A549 (cell line): ENCODE results near the gene AGTRAP. TPM values are rescaled to one million over a fixed set of nuclear protein-coding genes. Genes with fewer than 3 reads are reported as not detected.

Experiments
- ATAC-seq, 2 experiments: fragments of 200-7000 bp in 1 of 2; fragments of >200 bp in 1 of 2; cut with Nextera tagmentation in 1 of 2; cut with Tn5 transposase in 1 of 2; 3 replicates each; pipeline versions ENCODE4 v1.8.0 to v1.9.1; 2018 to 2020; ENCODE audit warnings: mild to moderate bottlenecking in 1 of 2, moderate library complexity in 1 of 2
- CTCF ChIA-PET: fragments of 300-600 bp; sonication (Branson Sonifier 250); formaldehyde crosslinking; extraction: SDS; loops from one replicate; lab custom pipeline; 2021; ENCODE audit warnings: antibody characterized with exemption, inconsistent platforms; lab: Yijun Ruan, JAX
- POLR2A ChIA-PET: fragments of 350-600 bp; formaldehyde crosslinking; extraction: SDS; loops from one replicate; lab custom pipeline; 2021; ENCODE audit warnings: antibody characterized with exemption, inconsistent platforms; lab: Yijun Ruan, JAX
- DNase-seq, 2 experiments: peaks; one replicate each; pipeline versions ENCODE4 v3.0.0 to v3.0.0-alpha.2; 2011 to 2016; ENCODE audit warnings: low read depth in 1 of 2, low spot score in 1 of 2
- FAIRE-seq: peaks from 2 replicates; lab custom pipeline; 2011; peaks lifted over from hg19 to GRCh38; lab: Jason Lieb, UNC
- H3K27ac ChIP-seq, 2 experiments: fragments of >200 bp; sonication (Bioruptor Twin); formaldehyde crosslinking; 3 replicates each; pipeline ENCODE4 v1.5.1; 2016 to 2017
- H3K4me1 ChIP-seq: fragments of >200 bp; sonication (Bioruptor Twin); formaldehyde crosslinking; 3 replicates; pipeline ENCODE4 v1.6.1; 2016
- H3K4me2 ChIP-seq: fragments of >200 bp; sonication (Bioruptor Twin); formaldehyde crosslinking; 3 replicates; pipeline ENCODE4 v1.6.1; 2016
- H3K4me3 ChIP-seq: fragments of >200 bp; sonication (Bioruptor Twin); formaldehyde crosslinking; 3 replicates; pipeline ENCODE4 v1.5.1; 2016
- H3K9me3 ChIP-seq: fragments of >200 bp; sonication (Bioruptor Twin); formaldehyde crosslinking; 3 replicates; pipeline ENCODE4 v1.6.1; 2016
- CBX2 ChIP-seq: fragments of 200-600 bp; sonication (generic); IDR thresholded peaks from 2 replicates; pipeline ENCODE4 v1.6.1; 2016; ENCODE audit warnings: low read depth, mild to moderate bottlenecking, borderline replicate concordance
- CBX8 ChIP-seq: fragments of 200-600 bp; sonication (generic); IDR thresholded peaks from 2 replicates; pipeline ENCODE4 v1.6.1; 2016
- CHD4 ChIP-seq: fragments of 200-600 bp; sonication (generic); IDR thresholded peaks from 2 replicates; pipeline ENCODE4 v1.6.1; 2016; ENCODE audit warnings: antibody characterized with exemption, mild to moderate bottlenecking, borderline replicate concordance
- EHF ChIP-seq: fragments of 250-450 bp; sonication (Bioruptor Pico); IDR thresholded peaks from 2 replicates; pipeline ENCODE4 v1.5.0; 2020; ENCODE audit warnings: mild to moderate bottlenecking
- EHMT2 ChIP-seq: fragments of 200-600 bp; sonication (generic); IDR thresholded peaks from 2 replicates; pipeline ENCODE4 v1.6.1; 2016; ENCODE audit warnings: antibody characterized with exemption, low read depth, mild to moderate bottlenecking, moderate library complexity
- HOXB13 ChIP-seq: fragments of 250-450 bp; sonication (Bioruptor Pico); IDR thresholded peaks from 2 replicates; pipeline ENCODE4 v1.5.0; 2020; ENCODE audit warnings: low read depth, mild to moderate bottlenecking, moderate library complexity
- JUN ChIP-seq, 2 experiments: fragments of >200 bp; sonication (Bioruptor Twin); formaldehyde crosslinking; IDR thresholded peaks; 2 replicates in 1 of 2; 3 replicates in 1 of 2; pipeline ENCODE4 v1.6.1; 2016 to 2017
- JUNB ChIP-seq: fragments of >200 bp; sonication (Bioruptor Twin); formaldehyde crosslinking; IDR thresholded peaks from 2 replicates; pipeline ENCODE4 v1.6.1; 2016
- MAFK ChIP-seq: fragments of 450-650 bp; IDR thresholded peaks from 2 replicates; pipeline ENCODE4 v1.6.1; 2014; ENCODE audit not compliant: partially characterized antibody
- MYC ChIP-seq: IDR thresholded peaks from 2 replicates; pipeline ENCODE4 v1.6.1; 2012; ENCODE audit warnings: mild to moderate bottlenecking, inconsistent platforms, low read length, improper control_type of control experiment, borderline replicate concordance
- RAD21 ChIP-seq, 2 experiments: fragments of >200 bp in 1 of 2; sonication (Bioruptor Twin) in 1 of 2; formaldehyde crosslinking in 1 of 2; IDR thresholded peaks in 1 of 2; conservative IDR thresholded peaks in 1 of 2; 2 replicates in 1 of 2; 3 replicates in 1 of 2; pipeline ENCODE4 v1.6.1; 2012 to 2018; ENCODE audit warnings: inconsistent platforms in 1 of 2
- RARB ChIP-seq: fragments of 250-450 bp; sonication (Bioruptor Pico); IDR thresholded peaks from 2 replicates; pipeline ENCODE4 v1.8.0; 2021; ENCODE audit warnings: mild to moderate bottlenecking, moderate library complexity
- RCOR1 ChIP-seq: fragments of 150-350 bp; IDR thresholded peaks from 2 replicates; pipeline ENCODE4 v1.6.1; 2014; ENCODE audit warnings: antibody characterized with exemption, low read length, low read depth
- RFX5 ChIP-seq: fragments of 450-650 bp; IDR thresholded peaks from 2 replicates; pipeline ENCODE4 v1.7.1; 2014; ENCODE audit warnings: antibody characterized with exemption, mild to moderate bottlenecking, moderate library complexity
- SMC3 ChIP-seq: fragments of >200 bp; sonication (Bioruptor Twin); formaldehyde crosslinking; IDR thresholded peaks from 3 replicates; pipeline ENCODE4 v1.6.1; 2018; ENCODE audit warnings: inconsistent platforms
- SREBF2 ChIP-seq: fragments of 450-650 bp; IDR thresholded peaks from 2 replicates; pipeline ENCODE4 v1.6.1; 2014; ENCODE audit warnings: mild to moderate bottlenecking, moderate library complexity
- TP53 ChIP-seq: fragments of 250-450 bp; sonication (Bioruptor Pico); IDR thresholded peaks from 2 replicates; pipeline ENCODE4 v1.5.0; 2021; ENCODE audit warnings: mild to moderate bottlenecking, moderate library complexity
- WGBS: methylation state at CpG from one replicate; pipeline ENCODE4 v1.1.6; 2017; ENCODE audit errors: missing lambda C conversion rate; 5-methylcytosine and 5-hydroxymethylcytosine counted together
- polyA plus RNA-seq, 4 experiments: library from polyadenylated mRNA; depleted of rRNA in 3 of 4; stranded (reverse); fragments of >200 nt; fragmentation: RNase III in 1 of 4; extraction: RNeasy Plus Mini Kit Qiagen cat#74134 plus additional on column Dnase treatment in 1 of 4; gene quantifications; 2 replicates in 3 of 4; 3 replicates in 1 of 4; pipeline ENCODE4 v1.2.3, GENCODE V29; 2011 to 2017
- TF ChIP-seq, protein P1 (sequence below): fragments of >200 bp; sonication (Bioruptor Twin); formaldehyde crosslinking; IDR thresholded peaks from 3 replicates; pipeline ENCODE4 v1.5.1; 2016
- TF ChIP-seq, protein P2 (sequence below): fragments of 250-450 bp; sonication (Bioruptor Pico); IDR thresholded peaks from 2 replicates; pipeline ENCODE4 v1.5.0; 2021; ENCODE audit warnings: mild to moderate bottlenecking, moderate library complexity, borderline replicate concordance

Gene AGTRAP
- polyA plus RNA-seq, 2 of the 4 experiments (the other 2 are of a cell fraction), result 26.9 to 57.5 TPM

DNA sequence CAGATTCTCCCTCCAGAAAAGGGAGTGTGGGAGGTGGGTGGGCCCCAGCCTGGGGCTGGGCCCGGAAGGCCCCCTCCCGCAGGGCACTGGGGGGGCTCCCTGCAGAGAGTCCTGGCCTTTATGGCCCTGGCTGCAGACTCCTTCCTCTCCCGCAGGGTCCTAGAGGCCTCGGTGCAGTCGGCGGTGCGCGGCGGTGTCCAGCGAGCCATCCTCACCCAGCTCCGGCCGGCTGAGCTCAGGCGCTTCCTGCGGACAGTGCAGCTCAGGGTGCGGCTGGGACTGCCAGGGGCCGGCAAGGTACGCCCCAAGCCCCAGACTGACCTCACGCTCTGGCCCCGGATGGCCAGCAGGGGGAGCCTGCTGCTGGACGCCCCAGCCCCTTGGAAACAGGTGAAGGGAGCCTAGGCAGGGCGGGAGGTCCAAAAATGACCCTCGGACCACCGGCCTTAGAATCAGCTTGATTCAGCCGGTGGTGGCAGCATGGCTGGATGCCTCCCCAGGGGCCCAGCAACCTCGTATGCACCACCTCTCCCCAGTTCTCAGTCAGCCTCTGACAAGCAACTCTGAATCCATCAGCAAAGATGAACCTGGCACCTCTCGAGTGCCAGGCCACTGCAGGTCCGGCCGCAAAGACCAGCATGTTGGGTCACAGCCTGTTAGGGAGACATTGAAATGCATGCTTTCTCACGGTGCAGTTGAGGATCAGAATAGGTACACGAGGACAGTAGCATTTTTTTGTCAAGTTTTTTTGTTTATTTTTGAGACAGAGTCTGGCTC is 49.2 kb downstream of the AGTRAP start:
- Histone ChIP-seq H3K4me2 (peak overlapping the region; percentile 70), H3K27ac (peak overlapping the region; percentile 38 to 77; a peak in 4 of 6 replicates), H3K4me1 (peaks cover 10% of the 10 kb centered on the region), H3K9me3 (no peaks in the 10 kb centered on the region), H3K4me3 (peak overlapping the region; percentile 19; the same call in 1 of the 3 replicates)
- ATAC-seq (peak; percentile 74 to 93), FAIRE-seq (no peak), DNase-seq (peak; percentile 63 to 71)
- CTCF ChIA-PET, result interaction anchor here (0.6 to 4.7 kb wide), 12 partner anchors 10 to 85 kb away, joined by 3 to 26 read pairs (median 5); partner anchors contain the start of gene C1orf167
- POLR2A ChIA-PET, result no interaction called here
- WGBS, result 38% methylated on average over 6 of the region's 30 CpGs
- TF ChIP-seq SMC3 (peak; percentile 48; the same call in 2 of the 3 replicates), RAD21 (conservative IDR thresholded peaks at IDR 0.05 in 1 of 2, IDR thresholded peaks at IDR 0.05 in 1 of 2) (peak in 1 of 2 experiments; percentile 31; a peak in 3 of 5 replicates), JUNB (no peak), MYC (no peak)
- TF ChIP-seq, protein P1, sequence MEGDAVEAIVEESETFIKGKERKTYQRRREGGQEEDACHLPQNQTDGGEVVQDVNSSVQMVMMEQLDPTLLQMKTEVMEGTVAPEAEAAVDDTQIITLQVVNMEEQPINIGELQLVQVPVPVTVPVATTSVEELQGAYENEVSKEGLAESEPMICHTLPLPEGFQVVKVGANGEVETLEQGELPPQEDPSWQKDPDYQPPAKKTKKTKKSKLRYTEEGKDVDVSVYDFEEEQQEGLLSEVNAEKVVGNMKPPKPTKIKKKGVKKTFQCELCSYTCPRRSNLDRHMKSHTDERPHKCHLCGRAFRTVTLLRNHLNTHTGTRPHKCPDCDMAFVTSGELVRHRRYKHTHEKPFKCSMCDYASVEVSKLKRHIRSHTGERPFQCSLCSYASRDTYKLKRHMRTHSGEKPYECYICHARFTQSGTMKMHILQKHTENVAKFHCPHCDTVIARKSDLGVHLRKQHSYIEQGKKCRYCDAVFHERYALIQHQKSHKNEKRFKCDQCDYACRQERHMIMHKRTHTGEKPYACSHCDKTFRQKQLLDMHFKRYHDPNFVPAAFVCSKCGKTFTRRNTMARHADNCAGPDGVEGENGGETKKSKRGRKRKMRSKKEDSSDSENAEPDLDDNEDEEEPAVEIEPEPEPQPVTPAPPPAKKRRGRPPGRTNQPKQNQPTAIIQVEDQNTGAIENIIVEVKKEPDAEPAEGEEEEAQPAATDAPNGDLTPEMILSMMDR, result peak; percentile 66

DNA sequence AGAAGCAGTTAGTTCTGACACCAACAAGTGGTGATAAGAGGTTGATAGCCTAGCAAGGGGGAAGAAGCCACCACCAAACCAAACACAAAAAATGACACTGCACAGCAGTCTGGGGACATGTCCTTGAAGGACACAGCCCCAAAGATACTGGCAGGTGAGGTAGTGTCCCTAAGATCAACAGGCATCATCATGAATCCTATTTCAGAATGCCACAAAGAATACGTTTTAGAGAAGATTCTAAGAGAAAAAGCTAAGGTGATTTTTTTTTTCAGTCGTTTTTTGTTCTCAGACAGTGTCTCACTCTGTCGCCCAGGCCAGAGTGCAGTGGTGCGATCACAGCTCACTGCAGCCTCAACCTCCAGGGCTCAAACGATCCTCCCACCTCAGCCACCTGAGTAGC is 50.2 kb downstream of the AGTRAP start:
- Histone ChIP-seq H3K4me1 (peaks cover 18% of the 10 kb centered on the region), H3K27ac (no peak overlapping the region), H3K4me2 (no peak overlapping the region), H3K4me3 (no peak overlapping the region), H3K9me3 (no peaks in the 10 kb centered on the region)
- no peak for FAIRE-seq
- ATAC-seq, result no peak
- no peak for DNase-seq
- ChIA-PET POLR2A (no interaction called here), CTCF (interaction anchor here (1.4 to 4.7 kb wide), 6 partner anchors 9 to 67 kb away, joined by 3 to 26 read pairs (median 7); no protein-coding TSS in a partner anchor)
- TF ChIP-seq RCOR1, result no peak
- TF ChIP-seq, protein P1, result no peak
- 52% methylated on average over 5 of the region's 5 CpGs for WGBS

DNA sequence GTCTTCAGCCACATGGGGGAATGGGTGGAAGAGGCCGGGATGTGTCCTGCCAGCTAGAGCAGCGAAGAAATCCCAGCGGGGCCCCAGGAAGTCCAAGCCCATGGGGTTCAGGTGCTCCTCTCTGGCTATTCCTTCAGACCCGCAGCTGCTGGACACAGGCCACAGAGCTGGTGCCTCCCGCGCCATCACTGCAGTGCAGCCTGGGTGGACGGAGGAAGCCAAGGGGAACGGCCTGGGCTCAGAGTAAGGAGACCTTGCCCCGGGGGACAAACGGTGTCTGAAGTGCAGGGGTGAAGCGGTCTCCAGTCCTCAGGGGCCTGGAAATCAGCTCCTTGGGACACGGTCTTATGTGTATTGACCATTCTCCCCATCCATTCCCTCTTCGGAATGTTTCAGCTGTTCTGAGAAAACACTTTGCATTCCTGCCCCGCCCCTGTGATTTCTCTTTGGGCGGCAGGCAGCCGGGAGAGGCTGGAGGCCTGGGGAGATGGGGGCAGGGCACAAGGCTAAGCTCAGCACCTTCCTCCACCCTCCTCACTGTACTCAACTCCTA is 51.4 kb downstream of the AGTRAP start:
- no peak for TF ChIP-seq CBX2
- TF ChIP-seq TP53 (CRISPR knock-in tag), result no peak
- Histone ChIP-seq H3K27ac (peak overlapping the region in 1 of 2 experiments; percentile 49; a peak in 1 of 6 replicates), H3K4me2 (0 out of 3 replicates have a peak overlapping the region, but pooled peaks have one; percentile 14), H3K4me3 (no peak overlapping the region), H3K4me1 (peaks cover 22% of the 10 kb centered on the region), H3K9me3 (no peaks in the 10 kb centered on the region)
- 57% methylated on average over 12 of the region's 16 CpGs for WGBS
- ChIA-PET CTCF (interaction anchor here (2.7 to 4.7 kb wide), 2 partner anchors 8 to 12 kb away, joined by 15 to 26 read pairs; no protein-coding TSS in a partner anchor), POLR2A (interaction anchor here (1.4 to 1.8 kb wide), 2 partner anchors 11 to 121 kb away, joined by 4 to 6 read pairs; no protein-coding TSS in a partner anchor)
- ATAC-seq (peak; percentile 14; a peak in 2 of 6 replicates), DNase-seq (peak in 1 of 2 experiments; percentile 30), FAIRE-seq (no peak)

DNA sequence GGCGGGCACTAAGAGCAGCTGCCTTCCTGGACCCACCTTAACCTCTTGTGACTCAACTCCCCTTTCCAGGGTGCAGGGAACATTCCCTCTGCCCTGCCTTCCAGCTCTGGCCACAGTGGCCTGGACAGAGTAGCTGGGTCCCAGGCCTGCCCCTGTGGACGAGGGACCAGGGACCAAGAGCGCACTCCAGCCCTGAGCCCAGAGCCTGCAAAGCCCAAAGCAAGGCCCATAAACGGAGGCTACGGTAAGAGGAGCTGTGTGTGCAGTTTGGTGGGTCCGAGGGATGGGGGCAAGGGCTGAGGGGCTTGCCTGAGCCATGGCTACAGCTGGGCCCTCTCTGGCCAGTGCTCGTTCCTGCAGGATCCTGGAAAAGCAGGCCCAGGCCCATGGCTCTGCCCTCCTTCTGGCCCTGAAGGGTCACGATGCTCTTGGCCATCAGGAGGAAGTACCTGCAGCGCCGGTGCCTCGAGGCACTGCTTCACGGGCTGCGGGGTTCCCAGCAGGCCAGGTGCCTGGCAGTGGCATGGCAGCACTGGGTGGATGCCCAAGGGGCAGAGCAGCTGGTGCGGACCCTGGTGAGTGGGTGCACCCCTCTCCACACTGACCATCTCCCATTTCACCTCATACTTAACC is 52.0 kb downstream of the AGTRAP start:
- H3K4me1 ChIP-seq, result peaks cover 22% of the 10 kb centered on the region
- no peak for FAIRE-seq
- CTCF ChIA-PET, result interaction anchor here (0.6 to 4.7 kb wide), 2 partner anchors 13 to 525 kb away, joined by 5 to 26 read pairs; no protein-coding TSS in a partner anchor
- TF ChIP-seq EHMT2, result no peak
- no peak for TF ChIP-seq HOXB13
- no peak for TF ChIP-seq RARB (CRISPR knock-in tag)
- no peak for TF ChIP-seq JUN (IDR thresholded peaks at IDR 0.05)
- TF ChIP-seq, protein P2, sequence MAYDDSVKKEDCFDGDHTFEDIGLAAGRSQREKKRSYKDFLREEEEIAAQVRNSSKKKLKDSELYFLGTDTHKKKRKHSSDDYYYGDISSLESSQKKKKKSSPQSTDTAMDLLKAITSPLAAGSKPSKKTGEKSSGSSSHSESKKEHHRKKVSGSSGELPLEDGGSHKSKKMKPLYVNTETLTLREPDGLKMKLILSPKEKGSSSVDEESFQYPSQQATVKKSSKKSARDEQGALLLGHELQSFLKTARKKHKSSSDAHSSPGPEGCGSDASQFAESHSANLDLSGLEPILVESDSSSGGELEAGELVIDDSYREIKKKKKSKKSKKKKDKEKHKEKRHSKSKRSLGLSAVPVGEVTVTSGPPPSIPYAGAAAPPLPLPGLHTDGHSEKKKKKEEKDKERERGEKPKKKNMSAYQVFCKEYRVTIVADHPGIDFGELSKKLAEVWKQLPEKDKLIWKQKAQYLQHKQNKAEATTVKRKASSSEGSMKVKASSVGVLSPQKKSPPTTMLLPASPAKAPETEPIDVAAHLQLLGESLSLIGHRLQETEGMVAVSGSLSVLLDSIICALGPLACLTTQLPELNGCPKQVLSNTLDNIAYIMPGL, result no peak
- no peak for TF ChIP-seq SREBF2
- TF ChIP-seq RFX5, result no peak
- TF ChIP-seq EHF (CRISPR knock-in tag), result no peak
- TF ChIP-seq CBX8, result no peak
- no peak for TF ChIP-seq CHD4
- TF ChIP-seq MAFK, result no peak

More for the DNA sequence above, 52.0 kb downstream of the AGTRAP start:
- DNase-seq (no peak), ATAC-seq (peak in 1 of 2 experiments; percentile 6; a peak in 1 of 6 replicates)
- Histone ChIP-seq H3K9me3 (no peaks in the 10 kb centered on the region), H3K27ac (peak overlapping the region in 1 of 2 experiments; percentile 49; a peak in 1 of 6 replicates), H3K4me3 (no peak overlapping the region), H3K4me2 (0 out of 3 replicates have a peak overlapping the region, but pooled peaks have one; percentile 14)
- WGBS, result 90% methylated on average over 7 of the region's 14 CpGs
- POLR2A ChIA-PET, result interaction anchor here (1.4 to 1.8 kb wide), 2 partner anchors 10 to 120 kb away, joined by 4 to 6 read pairs; no protein-coding TSS in a partner anchor
